GM23248 (cell line): ENCODE data around the gene GALNS.

Experiments used
- EZH2 ChIP-seq: fragments of 200-600 bp; sonication (generic); IDR thresholded peaks from 2 replicates; pipeline ENCODE4 v1.6.1; 2018; ENCODE audit warnings: antibody characterized with exemption, mild to moderate bottlenecking; ENCODE audit not compliant: insufficient read depth, poor library complexity, severe bottlenecking
- EZH2phosphoT487 ChIP-seq: fragments of 200-600 bp; sonication (generic); IDR thresholded peaks from 2 replicates; pipeline ENCODE4 v1.6.1; 2018; ENCODE audit warnings: antibody characterized with exemption, moderate library complexity, mild to moderate bottlenecking, low read depth; ENCODE audit not compliant: insufficient read depth

GRCh38 chr16:88880226-88881006 is 23.7 kb upstream of the GALNS start:
- TF ChIP-seq EZH2 (no peak), EZH2phosphoT487 (no peak)
